ENCODE measurements around the gene TECPR2. TPM values are rescaled to one million over a fixed set of nuclear protein-coding genes. Genes with fewer than 3 reads are reported as not detected.

TECPR2 gene
- total and polyA plus RNA-seq, 8 donors: 3.3 to 18.2 (median 10.5) TPM

- H3K36me3 ChIP-seq: no peaks in the 10 kb centered on the region
- H3K27me3 ChIP-seq: no peaks in the 10 kb centered on the region
- no peak overlapping the region for H3K27ac ChIP-seq
- no peaks in the 10 kb centered on the region for H3K9me3 ChIP-seq
- peaks cover 0 to 3% (median 0%) of the 10 kb centered on the region in 3 donors for H3K4me1 ChIP-seq
- H3K4me3 ChIP-seq: no peak overlapping the region
- WGBS, 2 donors: 92 to 93% methylated on average over 94 to 115 of the region's 115 CpGs
- intact Hi-C loops (cut with DNase I): no loop called here
- FAIRE-seq (no peak), ATAC-seq (no peak), DNase-seq (no peak)
- TF ChIP-seq CTCF (IDR thresholded peaks at IDR 0.05): no peak
These were observed 144.5 kb downstream of the TECPR2 start for GRCh38 chr14:102507081-102507856.

- peaks cover 0 to 3% (median 0%) of the 10 kb centered on the region in 3 donors for H3K4me1 ChIP-seq
- FAIRE-seq (no peak), DNase-seq (no peak), ATAC-seq (no peak)
- no peaks in the 10 kb centered on the region for H3K9me3 ChIP-seq
- H3K27ac ChIP-seq: no peak overlapping the region
- intact Hi-C loops (cut with DNase I): no loop called here
- no peak overlapping the region for H3K4me3 ChIP-seq
- no peaks in the 10 kb centered on the region for H3K36me3 ChIP-seq
- no peak for TF ChIP-seq CTCF (IDR thresholded peaks at IDR 0.05)
- 94 to 95% methylated on average over 14 to 21 of the region's 21 CpGs for WGBS, 2 donors
- no peaks in the 10 kb centered on the region for H3K27me3 ChIP-seq
These were observed 145.1 kb downstream of the TECPR2 start for GRCh38 chr14:102507857-102508312.

GRCh38 chr14:102508410-102508773 lies 145.7 kb downstream of the TECPR2 start:
- intact Hi-C loops (cut with DNase I): no loop called here
- no peak for FAIRE-seq
- peak overlapping the region; percentile 60 to 78 (median 72) for H3K27ac ChIP-seq

GRCh38 chr14:102508774-102509745 lies 146.3 kb downstream of the TECPR2 start:
- no peak for FAIRE-seq
- Histone ChIP-seq H3K27me3 (no peaks in the 10 kb centered on the region), H3K4me3 (peak overlapping the region; percentile 37 to 63 (median 56)), H3K4me1 (peaks cover 0 to 3% (median 0%) of the 10 kb centered on the region in 3 donors), H3K27ac (peak overlapping the region; percentile 60 to 78 (median 72)), H3K9me3 (no peaks in the 10 kb centered on the region), H3K36me3 (no peaks in the 10 kb centered on the region)
- peak; percentile 52 to 82 (median 66) for DNase-seq
- WGBS, 2 donors: 1 to 2% methylated on average over 37 to 110 of the region's 110 CpGs
- ATAC-seq: peak; percentile 13 to 37 (median 22)
- intact Hi-C loops (cut with DNase I): no loop called here
- TF ChIP-seq CTCF (IDR thresholded peaks at IDR 0.05): no peak

More at GRCh38 chr14:102508410-102508773, 145.7 kb downstream of the TECPR2 start:
- no peaks in the 10 kb centered on the region for H3K27me3 ChIP-seq
- H3K4me3 ChIP-seq: peak overlapping the region in 2 of 4 donors; percentile 61 to 63
- H3K4me1 ChIP-seq: peaks cover 0 to 3% (median 0%) of the 10 kb centered on the region in 3 donors
- H3K9me3 ChIP-seq: no peaks in the 10 kb centered on the region
- no peaks in the 10 kb centered on the region for H3K36me3 ChIP-seq
- 19 to 27% methylated on average over 14 of the region's 14 CpGs for WGBS, 2 donors
- DNase-seq: peak in 3 of 6 donors; percentile 41 to 50 (median 43)
- TF ChIP-seq CTCF (IDR thresholded peaks at IDR 0.05): no peak
- ATAC-seq: peak; percentile 4 to 27 (median 13)

Data from pancreas (tissue), 10 donors.